ENCODE measurements around the gene EPHB1. TPM values are rescaled to one million over a fixed set of nuclear protein-coding genes. Genes with fewer than 3 reads are reported as not detected.

The EPHB1 gene
- total RNA-seq, 1 donor from 2014 or later = 1.8 TPM

DNA sequence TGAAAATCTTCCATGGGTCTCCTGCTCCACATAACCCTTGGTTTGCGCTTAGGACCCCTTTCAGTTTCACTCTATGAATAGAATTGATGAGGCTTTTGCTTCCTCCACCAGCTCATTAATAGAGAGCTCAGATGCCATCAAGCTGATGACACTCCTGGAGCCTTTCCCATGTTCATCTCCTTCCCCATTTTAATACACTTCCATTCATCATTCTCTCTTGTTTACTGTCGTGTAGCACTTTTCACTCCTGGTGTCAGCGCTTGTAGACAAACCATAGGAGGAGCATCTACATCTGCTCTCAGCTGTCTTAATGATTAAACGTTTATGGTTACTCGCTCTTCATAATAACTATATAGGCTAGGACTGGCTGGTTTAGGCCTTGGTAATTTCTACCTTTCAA lies 363.5 kb downstream of the EPHB1 start:
- Mint-ChIP-seq H3K36me3 (ENCODE audit: insufficient read depth) (peaks cover 1% of the 10 kb centered on the region), H3K27ac (no peak overlapping the region), H3K4me1 (ENCODE audit: low read depth) (no peaks in the 10 kb centered on the region), H3K4me3 (ENCODE audit: low read depth) (no peak overlapping the region), H3K9me3 (ENCODE audit: low read depth) (no peaks in the 10 kb centered on the region), H3K27me3 (peaks cover 14% of the 10 kb centered on the region)
- TF ChIP-seq, protein P1, sequence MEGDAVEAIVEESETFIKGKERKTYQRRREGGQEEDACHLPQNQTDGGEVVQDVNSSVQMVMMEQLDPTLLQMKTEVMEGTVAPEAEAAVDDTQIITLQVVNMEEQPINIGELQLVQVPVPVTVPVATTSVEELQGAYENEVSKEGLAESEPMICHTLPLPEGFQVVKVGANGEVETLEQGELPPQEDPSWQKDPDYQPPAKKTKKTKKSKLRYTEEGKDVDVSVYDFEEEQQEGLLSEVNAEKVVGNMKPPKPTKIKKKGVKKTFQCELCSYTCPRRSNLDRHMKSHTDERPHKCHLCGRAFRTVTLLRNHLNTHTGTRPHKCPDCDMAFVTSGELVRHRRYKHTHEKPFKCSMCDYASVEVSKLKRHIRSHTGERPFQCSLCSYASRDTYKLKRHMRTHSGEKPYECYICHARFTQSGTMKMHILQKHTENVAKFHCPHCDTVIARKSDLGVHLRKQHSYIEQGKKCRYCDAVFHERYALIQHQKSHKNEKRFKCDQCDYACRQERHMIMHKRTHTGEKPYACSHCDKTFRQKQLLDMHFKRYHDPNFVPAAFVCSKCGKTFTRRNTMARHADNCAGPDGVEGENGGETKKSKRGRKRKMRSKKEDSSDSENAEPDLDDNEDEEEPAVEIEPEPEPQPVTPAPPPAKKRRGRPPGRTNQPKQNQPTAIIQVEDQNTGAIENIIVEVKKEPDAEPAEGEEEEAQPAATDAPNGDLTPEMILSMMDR (IDR thresholded peaks at IDR 0.05; ENCODE audit: unreplicated experiment) = no peak
- DNase-seq (ENCODE audit: low spot score, unreplicated experiment) = no peak

DNA sequence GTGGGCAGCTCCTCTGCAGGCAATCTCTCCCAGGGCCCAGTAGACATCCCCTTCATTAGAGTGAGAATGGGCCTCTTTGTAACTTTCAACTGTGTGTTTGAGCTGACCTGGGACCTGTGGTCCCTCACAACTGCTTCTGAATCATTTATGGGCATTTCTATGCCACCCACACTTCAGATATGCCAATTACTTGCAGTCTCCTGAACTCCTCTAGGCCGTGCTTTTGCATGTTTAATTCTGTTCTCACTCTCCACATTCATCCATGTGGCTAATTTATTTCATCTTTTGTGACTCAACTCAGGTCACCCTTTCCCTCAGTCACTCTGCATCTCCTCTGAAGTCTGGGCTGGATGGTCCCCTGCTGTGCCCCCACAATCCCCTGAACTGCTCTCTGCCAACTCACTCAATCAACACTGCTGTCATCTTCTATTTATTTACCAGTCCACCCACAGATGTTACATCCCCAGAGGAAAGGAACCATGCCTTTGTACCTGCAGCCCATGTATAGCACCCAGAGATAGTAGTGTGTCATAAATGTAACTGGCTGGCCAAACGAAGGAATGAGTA lies 364.7 kb downstream of the EPHB1 start:
- Mint-ChIP-seq H3K4me1 (ENCODE audit: low read depth) (no peaks in the 10 kb centered on the region), H3K4me3 (ENCODE audit: low read depth) (no peak overlapping the region), H3K27me3 (peaks cover 9% of the 10 kb centered on the region), H3K27ac (no peak overlapping the region), H3K9me3 (ENCODE audit: low read depth) (no peaks in the 10 kb centered on the region), H3K36me3 (ENCODE audit: insufficient read depth) (peaks cover 1% of the 10 kb centered on the region)
- TF ChIP-seq, protein P1 (IDR thresholded peaks at IDR 0.05; ENCODE audit: unreplicated experiment) = no peak
- no peak for DNase-seq (ENCODE audit: low spot score, unreplicated experiment)

GRCh38 chr3:135161425-135161824 lies 366.4 kb downstream of the EPHB1 start:
- TF ChIP-seq, protein P1 (IDR thresholded peaks at IDR 0.05; ENCODE audit: unreplicated experiment) = no peak
- Mint-ChIP-seq H3K27ac (no peak overlapping the region), H3K36me3 (ENCODE audit: insufficient read depth) (no peaks in the 10 kb centered on the region), H3K4me1 (ENCODE audit: low read depth) (no peaks in the 10 kb centered on the region), H3K27me3 (peaks cover 9% of the 10 kb centered on the region), H3K9me3 (ENCODE audit: low read depth) (no peaks in the 10 kb centered on the region), H3K4me3 (ENCODE audit: low read depth) (no peak overlapping the region)
- DNase-seq (ENCODE audit: low spot score, unreplicated experiment) = no peak

DNA sequence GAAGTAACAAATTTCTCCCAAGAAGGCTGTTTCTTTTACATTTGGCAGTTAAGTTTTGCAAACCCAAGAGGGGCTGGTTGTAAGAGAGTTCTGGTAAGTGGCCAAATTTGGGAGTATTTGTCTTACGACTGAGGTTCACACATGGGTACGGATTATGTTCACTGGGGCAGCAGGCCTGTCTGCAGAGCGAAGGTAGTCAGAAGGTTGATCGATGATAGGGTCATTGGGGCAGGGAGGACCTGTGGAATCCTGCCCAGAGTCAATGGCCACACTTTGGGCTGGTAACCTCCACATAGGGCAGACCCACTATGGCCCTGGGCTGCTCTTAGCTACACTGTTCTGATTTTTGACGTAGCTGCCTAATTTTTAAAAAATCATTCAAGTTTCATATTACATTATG lies 368.6 kb downstream of the EPHB1 start:
- Mint-ChIP-seq H3K4me1 (ENCODE audit: low read depth) (no peaks in the 10 kb centered on the region), H3K27me3 (peaks cover 9% of the 10 kb centered on the region)

DNA sequence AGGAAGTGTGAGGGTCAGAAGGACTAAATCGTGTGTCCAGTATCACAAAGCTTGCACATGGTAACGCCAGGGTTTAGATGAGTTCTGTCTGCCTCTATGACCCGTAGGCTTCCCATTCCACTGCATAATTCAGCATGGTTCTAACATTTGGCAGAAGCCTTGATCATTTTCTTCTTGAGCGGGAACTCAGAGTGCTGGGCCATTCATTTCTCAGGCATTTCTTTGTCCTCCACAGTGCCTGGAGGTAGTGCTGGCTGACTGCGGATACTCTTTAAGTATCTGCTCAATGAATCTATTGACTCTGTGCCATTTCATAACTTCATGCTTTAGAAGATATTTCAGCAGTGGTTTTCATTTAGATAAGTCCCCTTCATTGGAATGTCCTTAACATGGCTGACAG lies 370.2 kb downstream of the EPHB1 start:
- H3K4me1 Mint-ChIP-seq (ENCODE audit: low read depth) = no peaks in the 10 kb centered on the region
- H3K27ac Mint-ChIP-seq = no peak overlapping the region
- TF ChIP-seq, protein P1 (IDR thresholded peaks at IDR 0.05; ENCODE audit: unreplicated experiment) = no peak
- H3K9me3 Mint-ChIP-seq (ENCODE audit: low read depth) = no peaks in the 10 kb centered on the region
- no peak for DNase-seq (ENCODE audit: low spot score, unreplicated experiment)
- no peak overlapping the region for H3K4me3 Mint-ChIP-seq (ENCODE audit: low read depth)
- no peaks in the 10 kb centered on the region for H3K36me3 Mint-ChIP-seq (ENCODE audit: insufficient read depth)
- H3K27me3 Mint-ChIP-seq = peaks cover 15% of the 10 kb centered on the region

More for the DNA sequence above, 368.6 kb downstream of the EPHB1 start:
- no peak for DNase-seq (ENCODE audit: low spot score, unreplicated experiment)
- TF ChIP-seq, protein P1 (IDR thresholded peaks at IDR 0.05; ENCODE audit: unreplicated experiment) = no peak
- no peak overlapping the region for H3K27ac Mint-ChIP-seq
- no peak overlapping the region for H3K4me3 Mint-ChIP-seq (ENCODE audit: low read depth)
- H3K9me3 Mint-ChIP-seq (ENCODE audit: low read depth) = no peaks in the 10 kb centered on the region
- no peaks in the 10 kb centered on the region for H3K36me3 Mint-ChIP-seq (ENCODE audit: insufficient read depth)
